Measurements from ENCODE around the gene DLG1.

- TF ChIP-seq CTCF (IDR thresholded peaks at IDR 0.05): no peak
- no peak for TF ChIP-seq POLR2A (IDR thresholded peaks at IDR 0.05)
Measured at GRCh38 chr3:197305854-197306253, 7.4 kb upstream of the DLG1 start.
